MCF 10A (cell line): ENCODE results near the gene HMGCS2. TPM values are rescaled to one million over a fixed set of nuclear protein-coding genes. Genes with fewer than 3 reads are reported as not detected.

ENCODE experiments used
- BruUV-seq: library from RNA; stranded (reverse); fragments of 400-500 nt; replicated peaks from 2 replicates; lab custom pipeline; 2021; lab: Mats Ljungman, UMichigan
- CTCF ChIA-PET: fragments of 300-600 bp; sonication (Branson Sonifier 250); formaldehyde crosslinking; extraction: SDS; loops from one replicate; lab custom pipeline; 2021; ENCODE audit warnings: antibody characterized with exemption, inconsistent platforms; lab: Yijun Ruan, JAX
- POLR2A ChIA-PET: fragments of 300-600, 350-650 bp; sonication (Branson Sonifier 250); formaldehyde crosslinking; extraction: SDS; loops from one replicate; lab custom pipeline; 2020; ENCODE audit warnings: antibody characterized with exemption, inconsistent platforms; lab: Yijun Ruan, JAX
- DNase-seq: peaks from one replicate; pipeline ENCODE4 v3.0.0-alpha.2; 2018; ENCODE audit not compliant: unreplicated experiment
- H3K27ac Mint-ChIP-seq: one replicate; pipeline ENCODE4 v1.8.0; 2022; ENCODE audit warnings: mild to moderate bottlenecking, low read depth, mixed read lengths; ENCODE audit not compliant: unreplicated experiment
- H3K27me3 Mint-ChIP-seq: one replicate; pipeline ENCODE4 v1.8.0; 2022; ENCODE audit warnings: mixed read lengths; ENCODE audit not compliant: insufficient read depth, unreplicated experiment
- H3K36me3 Mint-ChIP-seq: one replicate; pipeline ENCODE4 v1.8.0; 2022; ENCODE audit warnings: mild to moderate bottlenecking, moderate library complexity, mixed read lengths; ENCODE audit not compliant: insufficient read depth, unreplicated experiment
- H3K4me1 Mint-ChIP-seq: one replicate; pipeline ENCODE4 v1.8.0; 2022; ENCODE audit warnings: mixed read lengths; ENCODE audit not compliant: insufficient read depth, unreplicated experiment
- H3K4me3 Mint-ChIP-seq: one replicate; pipeline ENCODE4 v1.8.0; 2022; ENCODE audit warnings: mild to moderate bottlenecking, moderate library complexity, mixed read lengths; ENCODE audit not compliant: unreplicated experiment
- H3K9me3 Mint-ChIP-seq: one replicate; pipeline ENCODE4 v1.8.0; 2022; ENCODE audit warnings: mixed read lengths; ENCODE audit not compliant: unreplicated experiment
- intact Hi-C: fragments of 100-400 bp; cut with micrococcal nuclease; formaldehyde crosslinking; loops from 2 replicates; pipeline ENCODE4 v1.14.1; 2022
- total RNA-seq: library from RNA; stranded (reverse); gene quantifications from 2 replicates; pipeline ENCODE4 v1.2.3, GENCODE V29; 2022
- TF ChIP-seq, protein P1 (sequence below): fragments of 200-600 bp; IDR thresholded peaks from one replicate; pipeline ENCODE4 v1.8.0; 2022; ENCODE audit warnings: antibody characterized with exemption, mild to moderate bottlenecking; ENCODE audit not compliant: unreplicated experiment

Gene HMGCS2
- total RNA-seq, 1 experiment from 2014 or later: not detected

GRCh38 chr1:119715542-119715941 is 53.2 kb downstream of the HMGCS2 start:
- H3K36me3 Mint-ChIP-seq: peaks cover 5% of the 10 kb centered on the region
- no peaks in the 10 kb centered on the region for H3K9me3 Mint-ChIP-seq
- peaks cover 23% of the 10 kb centered on the region for H3K4me1 Mint-ChIP-seq
- intact Hi-C loops: no loop called here
- CTCF ChIA-PET: interaction anchor here (2.1 kb wide), 1 partner anchor 29 kb away, joined by 9 read pairs; no protein-coding TSS in a partner anchor
- no TSS peak for BruUV-seq
- H3K4me3 Mint-ChIP-seq: no peak overlapping the region
- TF ChIP-seq, protein P1, sequence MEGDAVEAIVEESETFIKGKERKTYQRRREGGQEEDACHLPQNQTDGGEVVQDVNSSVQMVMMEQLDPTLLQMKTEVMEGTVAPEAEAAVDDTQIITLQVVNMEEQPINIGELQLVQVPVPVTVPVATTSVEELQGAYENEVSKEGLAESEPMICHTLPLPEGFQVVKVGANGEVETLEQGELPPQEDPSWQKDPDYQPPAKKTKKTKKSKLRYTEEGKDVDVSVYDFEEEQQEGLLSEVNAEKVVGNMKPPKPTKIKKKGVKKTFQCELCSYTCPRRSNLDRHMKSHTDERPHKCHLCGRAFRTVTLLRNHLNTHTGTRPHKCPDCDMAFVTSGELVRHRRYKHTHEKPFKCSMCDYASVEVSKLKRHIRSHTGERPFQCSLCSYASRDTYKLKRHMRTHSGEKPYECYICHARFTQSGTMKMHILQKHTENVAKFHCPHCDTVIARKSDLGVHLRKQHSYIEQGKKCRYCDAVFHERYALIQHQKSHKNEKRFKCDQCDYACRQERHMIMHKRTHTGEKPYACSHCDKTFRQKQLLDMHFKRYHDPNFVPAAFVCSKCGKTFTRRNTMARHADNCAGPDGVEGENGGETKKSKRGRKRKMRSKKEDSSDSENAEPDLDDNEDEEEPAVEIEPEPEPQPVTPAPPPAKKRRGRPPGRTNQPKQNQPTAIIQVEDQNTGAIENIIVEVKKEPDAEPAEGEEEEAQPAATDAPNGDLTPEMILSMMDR: no peak
- H3K27me3 Mint-ChIP-seq: no peaks in the 10 kb centered on the region
- peak overlapping the region; percentile 1 for H3K27ac Mint-ChIP-seq
- DNase-seq: no peak
- POLR2A ChIA-PET: interaction anchor here (0.7 to 1.4 kb wide), 4 partner anchors 19 to 68 kb away, joined by 3 to 4 read pairs (median 3); partner anchors contain the start of gene ZNF697

- Mint-ChIP-seq H3K4me1 (peaks cover 23% of the 10 kb centered on the region), H3K9me3 (no peaks in the 10 kb centered on the region), H3K27me3 (no peaks in the 10 kb centered on the region), H3K27ac (no peak overlapping the region), H3K4me3 (no peak overlapping the region), H3K36me3 (no peaks in the 10 kb centered on the region)
- POLR2A ChIA-PET: interaction anchor here (0.6 to 2.5 kb wide), 5 partner anchors 13 to 67 kb away, joined by 3 to 10 read pairs (median 3); partner anchors contain the start of gene ZNF697
- intact Hi-C loops: no loop called here
- no peak for DNase-seq
- BruUV-seq: no TSS peak
- CTCF ChIA-PET: interaction anchor here (0.6 to 2.1 kb wide), 3 partner anchors 29 to 110 kb away, joined by 3 to 9 read pairs (median 3); no protein-coding TSS in a partner anchor
- TF ChIP-seq, protein P1: no peak
Measured at GRCh38 chr1:119714583-119714982, 54.1 kb downstream of the HMGCS2 start.

- DNase-seq: no peak
- BruUV-seq: no TSS peak
- H3K27me3 Mint-ChIP-seq: no peaks in the 10 kb centered on the region
- H3K27ac Mint-ChIP-seq: no peak overlapping the region
- CTCF ChIA-PET: interaction anchor here (0.6 to 1.4 kb wide), 4 partner anchors 23 to 111 kb away, joined by 3 to 6 read pairs (median 4); no protein-coding TSS in a partner anchor
- H3K9me3 Mint-ChIP-seq: no peaks in the 10 kb centered on the region
- peak overlapping the region; percentile 90 for H3K4me3 Mint-ChIP-seq
- POLR2A ChIA-PET: interaction anchor here (1.2 to 2.5 kb wide), 7 partner anchors 13 to 69 kb away, joined by 3 to 10 read pairs (median 4); partner anchors contain the start of gene ZNF697
- TF ChIP-seq, protein P1: no peak
- H3K4me1 Mint-ChIP-seq: peaks cover 23% of the 10 kb centered on the region
- intact Hi-C loops: no loop called here
- H3K36me3 Mint-ChIP-seq: no peaks in the 10 kb centered on the region
Measured at GRCh38 chr1:119713749-119714456, 54.8 kb downstream of the HMGCS2 start.
